OCI-LY7 (cell line): Measurements from ENCODE around the gene ENOX1. TPM values are rescaled to one million over a fixed set of nuclear protein-coding genes. Genes with fewer than 3 reads are reported as not detected.

Experiments used
- BruUV-seq: library from RNA; stranded (reverse); fragments of 400-500 nt; replicated peaks from 2 replicates; lab custom pipeline; 2021; lab: Mats Ljungman, UMichigan
- CTCF ChIA-PET: fragments of 300-600 bp; sonication (Branson Sonifier 250); formaldehyde crosslinking; loops from one replicate; lab custom pipeline; 2022; ENCODE audit warnings: antibody characterized with exemption; ENCODE audit not compliant: unreplicated experiment; lab: Charles Lee
- POLR2A ChIA-PET: fragments of 300-600 bp; sonication (Branson Sonifier 250); formaldehyde crosslinking; loops from one replicate; lab custom pipeline; 2022; ENCODE audit warnings: antibody characterized with exemption; lab: Charles Lee
- DNase-seq: peaks from one replicate; pipeline ENCODE4 v3.0.0-alpha.2; 2015; ENCODE audit warnings: low spot score
- H2AFZ ChIP-seq: fragments of 200-600 bp; sonication (generic), shearing (Covaris generic); 2 replicates; pipeline ENCODE4 v1.6.1; 2014; ENCODE audit warnings: mild to moderate bottlenecking, antibody characterized with exemption, low read length, moderate library complexity
- H3K27ac ChIP-seq: fragments of 200-600 bp; sonication (generic); 2 replicates; pipeline ENCODE4 v1.5.1; 2014; ENCODE audit warnings: mixed run types, low read depth, mild to moderate bottlenecking, moderate library complexity, low read length, inconsistent platforms; ENCODE audit not compliant: poor library complexity, severe bottlenecking
- H3K36me3 ChIP-seq: fragments of 200-600 bp; sonication (generic); 2 replicates; pipeline ENCODE4 v1.6.1; 2014; ENCODE audit warnings: mild to moderate bottlenecking, antibody characterized with exemption, low read length, moderate library complexity, mixed read lengths; ENCODE audit not compliant: insufficient read depth
- H3K4me1 ChIP-seq: fragments of 200-600 bp; sonication (generic); 2 replicates; pipeline ENCODE4 v1.5.1; 2014; ENCODE audit warnings: mild to moderate bottlenecking, low read length; ENCODE audit not compliant: insufficient read depth, poor library complexity, severe bottlenecking
- H3K4me2 ChIP-seq: fragments of 200-600 bp; sonication (generic); 2 replicates; pipeline ENCODE4 v1.6.1; 2014; ENCODE audit warnings: mild to moderate bottlenecking, low read length
- H3K4me3 ChIP-seq: fragments of 200-600 bp; sonication (generic); 2 replicates; pipeline ENCODE4 v1.5.1; 2014; ENCODE audit warnings: mild to moderate bottlenecking, low read depth, low read length; ENCODE audit not compliant: poor library complexity, severe bottlenecking
- H3K79me2 ChIP-seq: fragments of 200-600 bp; sonication (generic); 2 replicates; pipeline ENCODE4 v1.6.1; 2016; ENCODE audit warnings: low read depth, mild to moderate bottlenecking, low read length, moderate library complexity, mixed read lengths; ENCODE audit not compliant: insufficient read depth
- H3K9me2 ChIP-seq: fragments of 200-600 bp; sonication (generic); 2 replicates; pipeline ENCODE4 v1.6.1; 2016; ENCODE audit warnings: mild to moderate bottlenecking, low read length, mixed read lengths; ENCODE audit not compliant: insufficient read depth
- H3K9me3 ChIP-seq: fragments of 200-600 bp; sonication (generic); 2 replicates; pipeline ENCODE4 v1.6.1; 2014; ENCODE audit warnings: mild to moderate bottlenecking, mixed run types, low read length, mixed read lengths
- H4K20me1 ChIP-seq: fragments of 200-600 bp; sonication (generic); 2 replicates; pipeline ENCODE4 v1.6.1; 2014; ENCODE audit warnings: mild to moderate bottlenecking, antibody characterized with exemption, low read length, moderate library complexity, mixed read lengths; ENCODE audit not compliant: insufficient read depth
- EZH2phosphoT487 ChIP-seq: fragments of 200-600 bp; sonication (generic); IDR thresholded peaks from 2 replicates; pipeline ENCODE4 v1.6.1; 2018; ENCODE audit warnings: low read depth, borderline replicate concordance, mild to moderate bottlenecking, mixed run types, antibody characterized with exemption, low read length, moderate library complexity, mixed read lengths
- intact Hi-C: fragments of 100-400 bp; cut with micrococcal nuclease; formaldehyde crosslinking; loops from one replicate; pipeline ENCODE4 v1.10.0; 2022; ENCODE audit not compliant: unreplicated experiment
- total RNA-seq, 2 experiments: library from RNA; depleted of rRNA in 1 of 2; stranded (reverse); fragments of >200 nt in 1 of 2; shearing (Covaris generic) in 1 of 2; gene quantifications; 2 replicates each; pipeline ENCODE4 v1.2.3, GENCODE V29; 2014 to 2022
- TF ChIP-seq, protein P1 (sequence below): fragments of 200-600 bp; sonication (generic); conservative IDR thresholded peaks from 2 replicates; pipeline ENCODE4 v1.5.1; 2014; ENCODE audit warnings: mild to moderate bottlenecking, antibody characterized with exemption, low read length, moderate library complexity, mixed read lengths

Gene ENOX1
- total RNA-seq, 2 experiments from 2014 or later: 0.03 TPM; not detected in 1

DNA sequence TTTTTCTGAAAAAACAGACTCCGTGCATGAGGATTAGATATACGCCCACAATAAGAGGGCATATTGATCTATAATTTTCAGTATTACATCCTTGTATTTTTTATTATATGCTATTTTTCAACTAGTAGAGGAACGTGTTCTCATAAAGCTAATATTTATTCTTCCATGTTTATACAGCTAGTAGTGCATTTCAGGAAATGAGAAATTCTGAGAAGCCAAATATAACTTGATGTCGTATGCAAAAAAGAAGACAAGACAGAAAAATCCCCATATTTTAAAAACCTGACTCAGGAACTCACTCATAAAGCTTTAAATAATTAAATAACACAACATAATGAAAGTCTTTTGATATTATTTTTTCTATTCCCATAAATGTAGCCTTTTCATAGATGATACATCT lies 308.6 kb downstream of the ENOX1 start:
- no peak overlapping the region for H3K4me3 ChIP-seq
- intact Hi-C loops: no loop called here
- POLR2A ChIA-PET: no interaction called here

GRCh38 chr13:43475140-43475539 lies 311.6 kb downstream of the ENOX1 start:
- intact Hi-C loops: no loop called here
- Histone ChIP-seq H3K9me2 (no peaks in the 10 kb centered on the region), H4K20me1 (no peaks in the 10 kb centered on the region), H2AFZ (no peak overlapping the region), H3K4me1 (no peaks in the 10 kb centered on the region), H3K9me3 (no peaks in the 10 kb centered on the region), H3K4me3 (no peak overlapping the region), H3K4me2 (no peak overlapping the region), H3K79me2 (no peaks in the 10 kb centered on the region), H3K36me3 (no peaks in the 10 kb centered on the region), H3K27ac (no peak overlapping the region)
- ChIA-PET CTCF (no interaction called here), POLR2A (no interaction called here)
- no TSS peak for BruUV-seq
- TF ChIP-seq, protein P1, sequence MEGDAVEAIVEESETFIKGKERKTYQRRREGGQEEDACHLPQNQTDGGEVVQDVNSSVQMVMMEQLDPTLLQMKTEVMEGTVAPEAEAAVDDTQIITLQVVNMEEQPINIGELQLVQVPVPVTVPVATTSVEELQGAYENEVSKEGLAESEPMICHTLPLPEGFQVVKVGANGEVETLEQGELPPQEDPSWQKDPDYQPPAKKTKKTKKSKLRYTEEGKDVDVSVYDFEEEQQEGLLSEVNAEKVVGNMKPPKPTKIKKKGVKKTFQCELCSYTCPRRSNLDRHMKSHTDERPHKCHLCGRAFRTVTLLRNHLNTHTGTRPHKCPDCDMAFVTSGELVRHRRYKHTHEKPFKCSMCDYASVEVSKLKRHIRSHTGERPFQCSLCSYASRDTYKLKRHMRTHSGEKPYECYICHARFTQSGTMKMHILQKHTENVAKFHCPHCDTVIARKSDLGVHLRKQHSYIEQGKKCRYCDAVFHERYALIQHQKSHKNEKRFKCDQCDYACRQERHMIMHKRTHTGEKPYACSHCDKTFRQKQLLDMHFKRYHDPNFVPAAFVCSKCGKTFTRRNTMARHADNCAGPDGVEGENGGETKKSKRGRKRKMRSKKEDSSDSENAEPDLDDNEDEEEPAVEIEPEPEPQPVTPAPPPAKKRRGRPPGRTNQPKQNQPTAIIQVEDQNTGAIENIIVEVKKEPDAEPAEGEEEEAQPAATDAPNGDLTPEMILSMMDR: no peak
- DNase-seq: no peak

More for the DNA sequence above, 308.6 kb downstream of the ENOX1 start:
- Histone ChIP-seq H3K4me2 (no peak overlapping the region), H3K36me3 (no peaks in the 10 kb centered on the region), H3K79me2 (no peaks in the 10 kb centered on the region), H3K4me1 (no peaks in the 10 kb centered on the region), H3K9me3 (no peaks in the 10 kb centered on the region), H3K9me2 (no peaks in the 10 kb centered on the region), H2AFZ (no peak overlapping the region), H4K20me1 (no peaks in the 10 kb centered on the region), H3K27ac (no peak overlapping the region)
- CTCF ChIA-PET: no interaction called here
- BruUV-seq: no TSS peak
- no peak for TF ChIP-seq EZH2phosphoT487
- TF ChIP-seq, protein P1: no peak
- DNase-seq: no peak

DNA sequence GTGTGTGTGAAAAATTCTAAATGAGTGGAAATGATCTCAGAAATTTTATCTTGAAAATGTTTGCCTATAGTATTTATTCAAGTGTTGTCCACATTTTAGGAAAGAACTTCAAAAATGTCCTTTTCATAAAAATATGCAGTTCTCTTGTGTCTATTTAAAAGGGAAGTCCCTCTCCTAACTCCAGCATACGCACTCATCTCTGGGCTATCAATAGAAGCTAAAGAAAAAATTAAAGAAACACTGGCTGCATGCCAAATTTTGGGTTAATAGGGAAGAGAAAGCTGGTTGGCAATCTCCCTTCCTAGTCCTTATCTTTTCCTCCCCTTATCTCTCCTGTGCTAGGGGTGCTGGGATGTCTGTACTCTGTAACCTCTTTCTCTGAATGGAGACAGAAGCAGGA lies 313.3 kb downstream of the ENOX1 start:
- ChIA-PET POLR2A (interaction anchor here (0.6 kb wide), 1 partner anchor 468 kb away, joined by 3 read pairs; no protein-coding TSS in a partner anchor), CTCF (no interaction called here)
- no peaks in the 10 kb centered on the region for H3K9me2 ChIP-seq
- DNase-seq: no peak
- no peaks in the 10 kb centered on the region for H3K36me3 ChIP-seq
- H4K20me1 ChIP-seq: no peaks in the 10 kb centered on the region
- H3K79me2 ChIP-seq: no peaks in the 10 kb centered on the region
- no peak overlapping the region for H3K27ac ChIP-seq
- no TSS peak for BruUV-seq
- H3K4me1 ChIP-seq: no peaks in the 10 kb centered on the region
- TF ChIP-seq, protein P1: no peak
- TF ChIP-seq EZH2phosphoT487: no peak
- H3K4me2 ChIP-seq: no peak overlapping the region
- no peaks in the 10 kb centered on the region for H3K9me3 ChIP-seq
- no peak overlapping the region for H2AFZ ChIP-seq
- no peak overlapping the region for H3K4me3 ChIP-seq
- intact Hi-C loops: no loop called here
